Measurements from ENCODE around the gene MAPRE2.

GRCh38 chr18:35084494-35085449 lies 43.6 kb downstream of the MAPRE2 start:
- no peak for TF ChIP-seq POLR2A (IDR thresholded peaks at IDR 0.05)
- TF ChIP-seq CTCF (IDR thresholded peaks at IDR 0.05), result no peak
